ENCODE data around the gene LMTK3.

The LMTK3 gene

GRCh38 chr19:48556163-48556562 lies 44.5 kb upstream of the LMTK3 start:
- H3K4me1 Mint-ChIP-seq: peaks cover 43% of the 10 kb centered on the region
- no peaks in the 10 kb centered on the region for H3K9me3 Mint-ChIP-seq
- no peaks in the 10 kb centered on the region for H3K36me3 Mint-ChIP-seq (ENCODE audit: low read depth)
- peak overlapping the region; percentile 77 for H3K27ac Mint-ChIP-seq
- no peak for TF ChIP-seq CTCF (IDR thresholded peaks at IDR 0.05)
- no peak for DNase-seq
- H3K27me3 Mint-ChIP-seq (ENCODE audit: low read depth, poor library complexity): peaks cover 14% of the 10 kb centered on the region
- H3K4me3 Mint-ChIP-seq: no peak overlapping the region

GRCh38 chr19:48554385-48555091 lies 42.9 kb upstream of the LMTK3 start:
- peaks cover 13% of the 10 kb centered on the region for H3K27me3 Mint-ChIP-seq (ENCODE audit: low read depth, poor library complexity)
- no peak for TF ChIP-seq CTCF (IDR thresholded peaks at IDR 0.05)
- H3K4me1 Mint-ChIP-seq: peaks cover 43% of the 10 kb centered on the region
- no peak overlapping the region for H3K4me3 Mint-ChIP-seq
- DNase-seq: peak; percentile 34
- H3K27ac Mint-ChIP-seq: no peak overlapping the region
- H3K9me3 Mint-ChIP-seq: no peaks in the 10 kb centered on the region
- no peaks in the 10 kb centered on the region for H3K36me3 Mint-ChIP-seq (ENCODE audit: low read depth)

GRCh38 chr19:48553676-48554384 lies 42.2 kb upstream of the LMTK3 start:
- no peak overlapping the region for H3K27ac Mint-ChIP-seq
- peaks cover 11% of the 10 kb centered on the region for H3K27me3 Mint-ChIP-seq (ENCODE audit: low read depth, poor library complexity)
- DNase-seq: peak; percentile 42
- H3K4me1 Mint-ChIP-seq: peaks cover 39% of the 10 kb centered on the region
- H3K4me3 Mint-ChIP-seq: no peak overlapping the region
- no peaks in the 10 kb centered on the region for H3K9me3 Mint-ChIP-seq
- H3K36me3 Mint-ChIP-seq (ENCODE audit: low read depth): no peaks in the 10 kb centered on the region
- no peak for TF ChIP-seq CTCF (IDR thresholded peaks at IDR 0.05)

- Mint-ChIP-seq H3K9me3 (no peaks in the 10 kb centered on the region), H3K27ac (no peak overlapping the region), H3K36me3 (ENCODE audit: low read depth) (no peaks in the 10 kb centered on the region)
Measured at GRCh38 chr19:48552406-48553322, 41.0 kb upstream of the LMTK3 start.

More at GRCh38 chr19:48552406-48553322, 41.0 kb upstream of the LMTK3 start:
- Mint-ChIP-seq H3K4me3 (no peak overlapping the region), H3K27me3 (ENCODE audit: low read depth, poor library complexity) (peaks cover 9% of the 10 kb centered on the region), H3K4me1 (peaks cover 36% of the 10 kb centered on the region)
- no peak for TF ChIP-seq CTCF (IDR thresholded peaks at IDR 0.05)
- no peak for DNase-seq

All from nephron progenitor cell (in vitro differentiated cells).